ENCODE data around the gene POLR3C.
"Not testable (repeated sequence)": the region's sequence is repeated elsewhere in the genome, so short reads cannot be mapped to it uniquely, and the experiment has no call there.

Gene POLR3C, protein sequence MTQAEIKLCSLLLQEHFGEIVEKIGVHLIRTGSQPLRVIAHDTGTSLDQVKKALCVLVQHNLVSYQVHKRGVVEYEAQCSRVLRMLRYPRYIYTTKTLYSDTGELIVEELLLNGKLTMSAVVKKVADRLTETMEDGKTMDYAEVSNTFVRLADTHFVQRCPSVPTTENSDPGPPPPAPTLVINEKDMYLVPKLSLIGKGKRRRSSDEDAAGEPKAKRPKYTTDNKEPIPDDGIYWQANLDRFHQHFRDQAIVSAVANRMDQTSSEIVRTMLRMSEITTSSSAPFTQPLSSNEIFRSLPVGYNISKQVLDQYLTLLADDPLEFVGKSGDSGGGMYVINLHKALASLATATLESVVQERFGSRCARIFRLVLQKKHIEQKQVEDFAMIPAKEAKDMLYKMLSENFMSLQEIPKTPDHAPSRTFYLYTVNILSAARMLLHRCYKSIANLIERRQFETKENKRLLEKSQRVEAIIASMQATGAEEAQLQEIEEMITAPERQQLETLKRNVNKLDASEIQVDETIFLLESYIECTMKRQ

DNA sequence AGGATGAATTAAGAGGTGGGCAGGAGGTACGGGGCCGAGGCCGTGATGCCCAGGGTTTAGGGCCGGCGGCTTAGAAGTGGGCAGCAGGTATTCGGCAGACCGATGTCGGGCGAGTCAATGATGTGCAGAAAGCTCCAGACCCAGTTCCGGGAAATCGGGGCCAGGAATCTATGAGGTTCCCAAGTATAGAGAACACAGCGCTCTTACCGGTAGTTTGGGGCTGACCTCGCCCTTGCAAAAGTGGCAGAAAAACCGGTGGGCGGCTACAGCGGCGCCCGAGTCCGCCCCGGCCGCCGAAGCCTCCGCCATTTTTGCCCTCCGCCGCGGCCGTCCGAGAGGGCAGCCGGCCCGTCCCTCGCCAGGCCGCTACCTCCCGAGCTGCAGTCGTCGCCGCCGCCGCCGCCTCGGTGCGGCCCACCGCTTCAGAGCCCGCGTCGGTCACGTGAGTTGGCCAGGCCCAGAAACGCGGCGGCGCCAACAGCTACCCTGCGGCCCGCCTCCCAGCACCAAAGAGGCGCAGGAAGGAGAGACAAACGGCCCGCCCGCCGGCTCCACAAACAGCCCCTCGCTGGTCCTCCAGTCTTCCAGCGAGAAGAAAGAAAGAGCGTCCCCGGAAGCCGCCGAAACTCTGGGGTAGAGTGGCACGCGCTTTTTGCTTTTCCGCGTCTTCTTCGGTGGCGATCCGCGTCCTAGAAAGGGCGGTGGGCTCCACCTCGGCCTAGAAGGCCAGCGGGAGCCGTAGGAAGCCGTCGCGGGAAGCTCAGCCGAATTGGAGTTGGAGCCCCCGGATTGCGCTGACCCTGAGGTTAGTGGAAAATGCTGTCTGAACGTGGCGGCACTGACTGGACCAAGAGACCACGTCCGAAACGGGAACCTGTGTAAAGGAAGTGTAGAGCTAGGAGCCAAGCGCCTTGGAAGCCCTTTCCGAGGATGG is at the start of gene POLR3C, which contains the start of gene RNF115:
Gene POLR3C (plus strand): TSS at position 636 of the 934 bp plus-strand sequence. CDS start 1,577 bp downstream, outside the sequence.
Gene RNF115 (minus strand): TSS at position 531 of the 934 bp plus-strand sequence. CDS start 222 bp downstream, at position 309.
- Histone ChIP-seq H3K27me3 (replicated peaks; ENCODE audit: control insufficient read depth, insufficient read depth, low read length) (no peaks in the 10 kb centered on the region), H3K4me3 (ENCODE audit: low read length) (peak within 1 kb of the TSS; percentile 98), H3K36me3 (ENCODE audit: control insufficient read depth, insufficient read depth, low read length, severe bottlenecking) (peaks cover 26% of the 10 kb centered on the region), H3K4me1 (ENCODE audit: control insufficient read depth, insufficient read depth, low read length) (peaks cover 8% of the 10 kb centered on the region), H3K9ac (ENCODE audit: low read length) (peak within 1 kb of the TSS; percentile 98), H3K9me3 (ENCODE audit: control insufficient read depth, low read length) (no peaks in the 10 kb centered on the region)
- peak; percentile 97 for DNase-seq (ENCODE audit: low read depth)

DNA sequence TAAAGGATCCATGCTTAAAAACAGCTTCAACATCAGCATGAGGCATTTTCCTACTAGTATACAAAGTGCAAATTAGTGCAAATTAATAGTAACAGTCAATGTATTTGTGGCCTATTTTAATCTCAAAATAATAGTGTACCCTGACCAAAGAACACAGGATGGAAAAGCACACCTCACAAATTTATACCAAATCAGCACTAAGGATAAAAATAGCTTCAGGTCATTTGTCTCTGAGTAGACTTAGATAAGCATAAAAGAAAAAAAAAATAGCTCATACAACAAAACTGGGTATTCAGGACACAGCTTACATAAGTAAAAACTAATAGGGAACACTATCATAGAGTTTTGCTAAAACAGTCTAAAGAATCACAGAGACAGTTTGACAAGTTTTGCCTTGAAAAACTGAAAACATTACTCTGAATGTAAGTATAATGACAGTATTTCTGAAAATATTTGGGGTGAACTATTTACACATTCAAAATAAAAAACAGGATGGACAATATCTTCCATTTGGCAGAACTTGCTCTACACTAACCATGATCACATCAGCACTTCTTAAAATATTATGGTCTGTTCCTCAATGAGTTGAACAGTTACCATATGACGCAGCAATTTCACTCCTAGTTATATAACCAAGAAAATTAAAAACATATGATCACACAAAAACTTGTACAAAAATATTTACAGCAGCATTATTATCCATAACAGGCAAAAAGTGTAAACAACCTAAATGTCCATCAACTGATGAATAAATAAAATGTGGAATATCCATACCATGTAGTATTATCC is 46.4 kb upstream of the POLR3C start:
- peak overlapping the region; percentile 17 for H3K9ac ChIP-seq (ENCODE audit: low read length)
- no peaks in the 10 kb centered on the region for H3K9me3 ChIP-seq (ENCODE audit: control insufficient read depth, low read length)
- peaks cover 17% of the 10 kb centered on the region for H3K36me3 ChIP-seq (ENCODE audit: control insufficient read depth, insufficient read depth, low read length, severe bottlenecking)
- no peak overlapping the region for H3K4me3 ChIP-seq (ENCODE audit: low read length)
- peaks cover 24% of the 10 kb centered on the region for H3K4me1 ChIP-seq (ENCODE audit: control insufficient read depth, insufficient read depth, low read length)
- no peaks in the 10 kb centered on the region for H3K27me3 ChIP-seq (replicated peaks; ENCODE audit: control insufficient read depth, insufficient read depth, low read length)
- DNase-seq (ENCODE audit: low read depth): no peak

DNA sequence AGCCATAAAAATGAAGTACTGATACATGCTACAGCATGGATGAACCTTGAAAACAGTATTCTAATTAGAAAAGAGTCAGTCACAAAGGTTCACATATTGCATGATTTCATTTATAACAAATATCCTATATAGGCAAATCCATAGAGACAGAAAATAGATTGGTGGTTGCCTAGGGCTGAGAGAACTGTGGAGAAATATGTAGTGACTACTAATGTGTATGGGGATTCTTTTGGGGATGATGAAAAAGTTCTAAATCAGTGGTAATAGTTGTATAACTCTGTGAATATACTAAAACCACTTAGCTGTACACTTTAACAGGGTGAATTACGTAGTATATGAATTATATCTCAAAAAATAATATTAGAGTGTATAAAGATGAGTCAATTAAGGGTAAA is 45.9 kb upstream of the POLR3C start:
- DNase-seq (ENCODE audit: low read depth): peak; percentile 22
- Histone ChIP-seq H3K27me3 (replicated peaks; ENCODE audit: control insufficient read depth, insufficient read depth, low read length) (no peaks in the 10 kb centered on the region), H3K9ac (ENCODE audit: low read length) (peak overlapping the region; percentile 17), H3K4me3 (ENCODE audit: low read length) (no peak overlapping the region), H3K36me3 (ENCODE audit: control insufficient read depth, insufficient read depth, low read length, severe bottlenecking) (peaks cover 11% of the 10 kb centered on the region), H3K4me1 (ENCODE audit: control insufficient read depth, insufficient read depth, low read length) (peaks cover 30% of the 10 kb centered on the region), H3K9me3 (ENCODE audit: control insufficient read depth, low read length) (no peaks in the 10 kb centered on the region)

DNA sequence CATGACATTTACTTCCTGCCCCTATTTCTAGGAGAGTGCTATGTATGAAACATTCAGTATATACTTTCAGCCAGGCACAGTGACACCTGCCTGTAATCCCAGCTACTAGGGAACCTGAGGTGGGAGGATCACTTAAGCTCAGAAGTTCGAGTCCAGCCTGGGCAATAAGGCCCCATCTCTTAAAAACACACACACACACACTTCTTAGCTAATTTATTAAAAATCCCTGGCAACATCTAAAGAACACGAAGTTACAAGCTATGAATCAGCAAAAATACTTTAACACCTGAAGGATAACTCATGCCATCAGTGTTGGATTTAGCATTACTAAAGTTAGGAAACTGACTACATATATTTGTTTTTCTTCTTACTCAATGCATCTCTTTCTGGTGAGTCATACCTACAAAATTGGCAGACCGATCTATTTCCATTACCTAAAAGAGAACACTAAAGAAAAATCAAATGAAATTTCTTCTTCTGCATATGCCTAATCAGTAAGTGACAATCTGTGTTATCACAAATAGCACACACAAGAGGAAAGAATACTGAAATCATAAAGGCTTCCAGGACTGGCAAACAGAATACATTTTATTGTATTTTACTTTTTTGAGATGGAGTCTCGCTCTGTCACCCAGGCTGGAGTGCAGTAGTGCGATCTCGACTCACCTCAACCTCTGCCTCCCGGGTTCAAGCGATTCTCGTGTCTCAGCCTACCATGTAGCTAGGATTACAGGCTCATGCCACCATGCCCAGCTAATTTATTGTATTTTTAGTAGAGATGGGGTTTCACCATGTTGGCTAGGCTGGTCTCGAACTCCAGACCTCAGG is 41.5 kb upstream of the POLR3C start:
- peaks cover 20% of the 10 kb centered on the region for H3K36me3 ChIP-seq (ENCODE audit: control insufficient read depth, insufficient read depth, low read length, severe bottlenecking)
- peak; percentile 89 for DNase-seq (ENCODE audit: low read depth)
- no peaks in the 10 kb centered on the region for H3K27me3 ChIP-seq (replicated peaks; ENCODE audit: control insufficient read depth, insufficient read depth, low read length)
- H3K4me3 ChIP-seq (ENCODE audit: low read length): no peak overlapping the region
- H3K4me1 ChIP-seq (ENCODE audit: control insufficient read depth, insufficient read depth, low read length): peaks cover 44% of the 10 kb centered on the region
- no peak overlapping the region for H3K9ac ChIP-seq (ENCODE audit: low read length)
- no peaks in the 10 kb centered on the region for H3K9me3 ChIP-seq (ENCODE audit: control insufficient read depth, low read length)

DNA sequence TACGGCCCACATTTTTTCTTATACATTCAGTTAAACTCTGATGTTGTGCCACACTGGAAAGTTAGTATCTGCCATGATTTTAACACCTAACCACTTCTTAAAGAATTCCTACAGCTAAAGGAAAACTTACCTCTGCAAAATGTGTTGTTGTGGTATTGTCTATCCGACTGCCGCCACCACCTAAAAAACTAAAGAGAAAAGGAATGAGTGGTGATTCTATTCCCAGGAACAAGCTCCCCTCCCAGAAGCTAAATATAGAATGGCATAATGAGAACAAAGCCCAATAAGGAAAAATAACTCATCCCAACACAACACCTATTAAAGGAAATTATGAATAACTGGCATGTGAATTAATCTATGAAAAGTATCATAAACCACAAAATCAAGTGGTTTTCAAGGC is 39.6 kb upstream of the POLR3C start:
- no peak for DNase-seq (ENCODE audit: low read depth)
- Histone ChIP-seq H3K9me3 (ENCODE audit: control insufficient read depth, low read length) (no peaks in the 10 kb centered on the region), H3K4me3 (ENCODE audit: low read length) (no peak overlapping the region), H3K27me3 (replicated peaks; ENCODE audit: control insufficient read depth, insufficient read depth, low read length) (no peaks in the 10 kb centered on the region), H3K36me3 (ENCODE audit: control insufficient read depth, insufficient read depth, low read length, severe bottlenecking) (peaks cover 25% of the 10 kb centered on the region), H3K4me1 (ENCODE audit: control insufficient read depth, insufficient read depth, low read length) (peaks cover 33% of the 10 kb centered on the region), H3K9ac (ENCODE audit: low read length) (no peak overlapping the region)

DNA sequence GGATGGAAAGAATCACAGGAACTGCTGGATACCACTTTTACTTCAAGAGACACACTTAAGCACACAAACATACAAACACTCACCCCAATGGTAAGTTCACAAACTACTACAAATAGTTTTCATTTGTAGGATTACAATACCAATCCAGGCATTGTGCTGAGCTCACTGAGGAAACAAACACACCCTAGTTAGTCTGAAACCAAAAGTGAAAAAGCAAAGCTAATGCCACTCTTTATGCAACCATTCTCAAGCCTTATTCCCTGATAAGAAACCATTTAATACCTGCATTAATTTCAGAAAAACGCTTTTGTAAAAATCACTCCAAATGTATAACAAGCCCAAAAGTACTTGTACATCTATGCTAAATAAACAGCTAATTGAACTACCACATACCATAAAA is 38.5 kb upstream of the POLR3C start:
- Histone ChIP-seq H3K36me3 (ENCODE audit: control insufficient read depth, insufficient read depth, low read length, severe bottlenecking) (peaks cover 25% of the 10 kb centered on the region), H3K27me3 (replicated peaks; ENCODE audit: control insufficient read depth, insufficient read depth, low read length) (no peaks in the 10 kb centered on the region), H3K4me3 (ENCODE audit: low read length) (no peak overlapping the region), H3K4me1 (ENCODE audit: control insufficient read depth, insufficient read depth, low read length) (peaks cover 33% of the 10 kb centered on the region), H3K9ac (ENCODE audit: low read length) (no peak overlapping the region), H3K9me3 (ENCODE audit: control insufficient read depth, low read length) (no peaks in the 10 kb centered on the region)
- peak; percentile 55 for DNase-seq (ENCODE audit: low read depth)

DNA sequence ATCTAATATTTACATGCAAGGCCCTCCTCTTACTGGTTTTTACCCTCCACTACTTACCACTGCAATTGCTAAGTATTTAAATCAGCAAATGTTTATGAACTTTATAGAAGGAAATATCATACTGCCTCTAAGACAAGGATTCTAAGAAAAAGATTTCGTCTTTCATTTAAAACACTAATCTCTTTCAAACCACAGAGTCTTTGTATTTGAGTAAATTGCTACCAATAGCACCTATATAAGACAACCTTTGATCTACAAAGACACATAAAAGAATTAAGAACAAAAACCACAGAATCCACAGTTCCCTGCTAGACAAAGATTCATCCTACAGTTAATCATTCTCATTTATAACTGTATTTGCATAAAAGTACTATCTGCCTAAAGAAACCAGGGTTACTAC is 37.7 kb upstream of the POLR3C start:
- peaks cover 25% of the 10 kb centered on the region for H3K36me3 ChIP-seq (ENCODE audit: control insufficient read depth, insufficient read depth, low read length, severe bottlenecking)
- DNase-seq (ENCODE audit: low read depth): no peak
- no peak overlapping the region for H3K4me3 ChIP-seq (ENCODE audit: low read length)
- no peaks in the 10 kb centered on the region for H3K27me3 ChIP-seq (replicated peaks; ENCODE audit: control insufficient read depth, insufficient read depth, low read length)
- no peak overlapping the region for H3K9ac ChIP-seq (ENCODE audit: low read length)
- H3K9me3 ChIP-seq (ENCODE audit: control insufficient read depth, low read length): no peaks in the 10 kb centered on the region
- peaks cover 33% of the 10 kb centered on the region for H3K4me1 ChIP-seq (ENCODE audit: control insufficient read depth, insufficient read depth, low read length)

DNA sequence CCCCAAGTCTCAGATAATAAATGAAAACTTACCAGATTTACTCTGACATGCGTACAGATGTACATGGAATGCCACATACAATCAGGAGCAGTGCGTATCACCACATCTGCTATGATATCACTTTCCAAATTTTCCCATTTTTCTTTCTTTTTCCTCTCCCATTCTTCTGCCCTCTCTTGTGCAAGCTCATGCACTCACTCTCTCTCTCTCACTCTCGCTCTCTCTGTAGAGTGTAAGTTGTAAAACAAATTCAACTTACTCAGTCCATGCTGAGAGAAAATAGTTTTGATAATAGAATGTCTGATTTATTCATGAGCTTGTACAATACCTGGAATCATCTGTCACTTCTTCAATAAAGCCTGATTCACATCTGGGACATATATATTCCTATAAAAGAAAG is 35.4 kb upstream of the POLR3C start:
- H3K9me3 ChIP-seq (ENCODE audit: control insufficient read depth, low read length): no peaks in the 10 kb centered on the region
- peaks cover 33% of the 10 kb centered on the region for H3K36me3 ChIP-seq (ENCODE audit: control insufficient read depth, insufficient read depth, low read length, severe bottlenecking)
- H3K27me3 ChIP-seq (replicated peaks; ENCODE audit: control insufficient read depth, insufficient read depth, low read length): no peaks in the 10 kb centered on the region
- DNase-seq (ENCODE audit: low read depth): no peak
- H3K9ac ChIP-seq (ENCODE audit: low read length): no peak overlapping the region
- no peak overlapping the region for H3K4me3 ChIP-seq (ENCODE audit: low read length)
- peaks cover 12% of the 10 kb centered on the region for H3K4me1 ChIP-seq (ENCODE audit: control insufficient read depth, insufficient read depth, low read length)

DNA sequence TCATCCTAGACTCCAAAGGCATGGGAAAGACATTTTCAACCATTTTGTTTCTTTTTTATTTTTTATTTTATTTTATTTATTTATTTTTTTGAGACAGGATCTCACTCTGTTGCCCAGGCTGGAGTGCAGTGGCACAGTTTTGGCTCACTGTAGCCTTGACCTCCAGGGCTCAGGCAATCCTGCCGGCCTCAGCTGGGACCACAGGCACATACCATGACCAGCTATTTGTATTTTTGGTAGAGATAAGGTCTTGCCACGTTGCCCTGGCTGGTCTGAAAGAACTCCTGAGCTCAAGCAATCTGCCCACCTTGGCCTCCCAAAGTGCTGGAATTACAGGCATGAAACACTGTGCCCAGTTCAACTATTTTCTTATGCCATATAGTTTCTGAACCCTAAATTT is 32.1 kb upstream of the POLR3C start:
- H3K27me3 ChIP-seq (replicated peaks; ENCODE audit: control insufficient read depth, insufficient read depth, low read length); H3K4me3 ChIP-seq (ENCODE audit: low read length); DNase-seq (ENCODE audit: low read depth); H3K4me1 ChIP-seq (ENCODE audit: control insufficient read depth, insufficient read depth, low read length); H3K9me3 ChIP-seq (ENCODE audit: control insufficient read depth, low read length); H3K9ac ChIP-seq (ENCODE audit: low read length): not testable (repeated sequence)
- H3K36me3 ChIP-seq (ENCODE audit: control insufficient read depth, insufficient read depth, low read length, severe bottlenecking): peaks cover 24% of the 10 kb centered on the region

DNA sequence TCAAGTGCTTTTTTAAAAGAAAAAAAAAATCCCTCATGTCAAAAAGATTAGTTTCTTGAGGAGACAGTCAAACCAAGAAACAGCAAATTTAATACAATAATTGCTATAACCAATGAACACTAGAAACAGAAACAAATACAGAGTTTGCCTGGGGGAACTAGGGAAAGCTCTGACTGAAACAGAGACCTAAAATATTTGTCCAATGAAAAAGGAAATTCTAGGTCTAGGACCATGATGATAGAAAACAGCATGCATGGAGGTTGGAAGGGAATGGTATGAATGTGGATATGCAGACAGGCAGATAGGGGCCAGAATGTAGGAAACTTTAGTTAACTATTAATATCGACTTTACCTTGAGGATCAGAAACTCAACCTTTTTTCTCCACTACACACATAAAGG is 31.5 kb upstream of the POLR3C start:
- H3K36me3 ChIP-seq (ENCODE audit: control insufficient read depth, insufficient read depth, low read length, severe bottlenecking): peaks cover 23% of the 10 kb centered on the region
- H3K9ac ChIP-seq (ENCODE audit: low read length): no peak overlapping the region
- no peaks in the 10 kb centered on the region for H3K4me1 ChIP-seq (ENCODE audit: control insufficient read depth, insufficient read depth, low read length)
- no peaks in the 10 kb centered on the region for H3K27me3 ChIP-seq (replicated peaks; ENCODE audit: control insufficient read depth, insufficient read depth, low read length)
- DNase-seq (ENCODE audit: low read depth): no peak
- no peak overlapping the region for H3K4me3 ChIP-seq (ENCODE audit: low read length)
- no peaks in the 10 kb centered on the region for H3K9me3 ChIP-seq (ENCODE audit: control insufficient read depth, low read length)

Measured in adipocyte (in vitro differentiated cells).